Umbilical cord (tissue), 2 donors: ENCODE data around the gene KATNA1. TPM values are rescaled to one million over a fixed set of nuclear protein-coding genes. Genes with fewer than 3 reads are reported as not detected.
"Not testable (repeated sequence)": the region's sequence is repeated elsewhere in the genome, so short reads cannot be mapped to it uniquely, and the experiment has no call there.

Experiments
- DNase-seq: peaks from one replicate; pipeline ENCODE4 v3.0.0-alpha.2; 2015; ENCODE audit warnings: low spot score
- total RNA-seq: library from RNA; depleted of rRNA; stranded (reverse); fragments of >200 nt; gene quantifications from one replicate; pipeline ENCODE4 v1.2.3, GENCODE V29; 2014; ENCODE audit warnings: low replicate concordance; ENCODE audit not compliant: insufficient read depth

Gene KATNA1
- total RNA-seq, result 27.2 TPM

DNA sequence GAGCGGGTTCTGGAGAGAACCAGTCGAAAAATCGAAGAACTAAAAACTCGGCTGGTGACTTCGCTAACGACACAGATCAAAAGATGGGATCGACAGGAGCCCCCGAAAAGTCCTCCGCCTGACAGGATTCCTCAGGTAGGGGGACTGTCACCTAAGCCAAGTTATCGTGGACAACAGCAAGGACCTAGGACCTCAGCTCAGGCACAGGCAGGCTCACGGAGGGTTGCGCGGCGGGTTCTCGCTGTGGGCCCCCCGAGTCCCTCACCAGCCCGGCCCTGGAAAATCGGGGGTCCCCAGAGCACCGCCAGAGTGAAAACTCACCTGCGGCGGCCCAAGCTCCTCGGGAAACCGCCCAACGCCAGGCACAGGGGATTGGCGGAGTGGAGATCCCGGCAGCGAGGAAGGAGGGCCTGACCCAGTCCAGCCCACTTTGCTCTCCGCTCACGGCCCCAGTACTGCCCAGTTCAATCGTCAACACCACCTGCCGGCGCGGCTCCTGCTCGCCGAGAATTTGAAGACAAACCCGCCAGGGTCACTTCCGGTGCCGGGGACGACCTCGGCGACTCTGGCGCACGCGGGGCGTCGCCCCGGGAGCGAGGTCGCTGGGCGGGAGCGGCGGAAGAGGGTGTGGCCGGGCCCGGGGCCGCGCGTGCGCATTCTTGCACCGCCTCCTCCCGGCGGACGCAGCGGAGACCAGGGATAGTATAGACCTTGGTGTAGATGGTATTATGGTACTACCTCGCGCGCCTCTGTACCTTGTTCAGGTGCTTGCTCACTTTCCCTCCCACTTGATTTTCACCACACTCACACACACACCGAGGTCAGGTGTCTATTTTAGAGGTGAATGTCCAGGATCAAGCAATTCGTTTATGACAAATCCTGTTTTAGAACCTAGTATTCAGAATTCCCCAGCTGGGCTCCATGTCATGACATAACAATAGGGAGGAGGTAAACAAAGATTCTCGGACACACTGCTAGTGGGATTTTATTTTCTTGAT lies at the start of gene KATNA1:
Gene KATNA1, minus strand, starts transcription at position 567 of the 998 bp plus-strand sequence. CDS start 10,167 bp downstream, outside the sequence.
- peak; percentile 83 for DNase-seq

DNA sequence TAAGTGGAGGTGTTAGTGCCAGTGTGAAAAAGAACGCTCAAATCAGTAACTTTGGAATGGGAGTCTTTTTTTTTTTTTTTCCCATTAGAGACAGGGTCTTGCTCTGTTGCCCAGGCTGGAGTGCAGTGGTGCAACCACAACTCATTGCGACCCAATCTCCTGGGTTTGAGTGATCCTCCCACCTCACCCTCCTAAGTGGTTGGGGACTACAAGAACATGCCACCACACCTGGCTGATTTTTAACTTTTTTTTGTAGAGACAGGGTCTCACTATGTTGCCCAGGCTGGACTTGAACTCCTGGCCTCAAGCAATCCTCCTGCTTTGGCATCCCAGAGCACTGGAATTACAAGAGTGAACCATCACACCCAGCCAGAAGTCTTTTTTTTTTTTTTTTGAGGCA lies 49.7 kb upstream of the KATNA1 start:
- DNase-seq, result no peak

DNA sequence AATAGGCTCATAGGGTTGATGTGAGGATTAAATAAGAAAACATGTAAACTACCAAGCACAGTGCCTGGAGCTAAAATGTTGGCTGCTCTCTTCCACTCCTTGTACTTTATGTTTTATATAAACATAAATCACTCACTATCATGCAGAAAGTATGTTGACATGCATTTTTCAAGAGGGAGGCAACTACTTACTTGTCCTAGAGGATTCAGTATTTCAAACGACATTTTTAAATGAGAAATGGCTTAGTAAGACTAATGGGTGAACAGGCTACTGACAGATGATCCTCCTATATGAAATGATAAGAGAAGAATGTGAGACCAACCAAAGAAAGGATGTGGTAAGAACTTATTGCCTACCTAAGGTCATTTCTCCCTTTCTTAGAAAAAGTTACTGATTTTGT lies 48.4 kb upstream of the KATNA1 start:
- no peak for DNase-seq

DNA sequence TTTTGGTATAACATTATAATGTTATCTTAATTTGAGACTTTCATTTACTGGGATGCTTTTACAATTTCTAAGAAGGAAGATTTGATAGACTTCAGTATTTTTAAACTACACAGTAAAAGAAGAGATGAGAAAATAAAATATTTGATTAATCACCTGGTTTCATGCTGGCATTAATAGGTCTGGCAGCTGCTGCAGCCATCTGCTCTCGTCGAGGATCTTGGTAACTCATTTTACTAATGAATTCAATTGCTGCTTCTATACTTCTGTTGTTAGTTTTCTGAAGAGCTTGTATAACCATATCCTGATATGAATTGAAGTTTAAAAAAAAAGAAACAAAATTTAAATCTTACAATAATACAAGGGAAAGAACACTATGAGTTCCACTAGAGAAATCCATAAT lies 46.4 kb upstream of the KATNA1 start:
- DNase-seq, result no peak

DNA sequence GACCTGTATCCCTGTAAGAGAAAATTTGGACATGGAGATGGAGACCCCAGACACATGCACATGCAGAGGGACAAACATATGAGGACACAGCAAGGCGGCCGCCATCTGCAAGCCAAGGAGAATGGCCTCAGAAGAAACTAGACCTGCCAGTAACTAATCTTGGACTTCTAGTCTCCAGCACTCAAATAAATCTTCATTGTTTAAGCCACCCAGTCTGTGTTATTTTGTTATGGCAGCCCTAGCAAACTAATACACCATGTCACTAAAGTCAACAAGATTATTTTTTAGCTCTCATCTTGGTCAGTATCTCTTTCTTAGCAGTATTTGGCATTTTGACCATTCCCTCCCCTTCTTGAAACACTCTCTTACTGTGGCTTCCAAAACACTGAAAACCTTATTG lies 42.7 kb upstream of the KATNA1 start:
- DNase-seq, result no peak

DNA sequence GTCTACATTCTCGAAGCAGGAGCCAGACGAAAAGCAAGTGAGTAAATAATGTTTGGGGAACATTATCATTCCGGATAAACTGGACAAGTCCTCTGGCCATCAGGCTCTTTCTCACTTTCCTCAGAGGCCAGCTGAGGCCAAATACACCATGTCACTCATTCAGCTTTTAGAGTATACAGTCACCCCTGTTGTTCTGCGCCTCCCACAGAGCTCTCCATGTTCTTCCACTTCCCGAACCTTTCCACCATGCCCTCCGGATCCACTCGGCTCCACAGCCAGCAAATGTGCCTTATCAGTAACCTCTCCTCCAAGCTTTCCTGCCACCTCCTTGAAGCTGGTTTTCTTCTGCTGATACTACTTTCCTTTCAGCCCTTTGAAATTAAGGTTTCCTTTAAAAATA lies 37.7 kb upstream of the KATNA1 start:
- DNase-seq, result no peak

DNA sequence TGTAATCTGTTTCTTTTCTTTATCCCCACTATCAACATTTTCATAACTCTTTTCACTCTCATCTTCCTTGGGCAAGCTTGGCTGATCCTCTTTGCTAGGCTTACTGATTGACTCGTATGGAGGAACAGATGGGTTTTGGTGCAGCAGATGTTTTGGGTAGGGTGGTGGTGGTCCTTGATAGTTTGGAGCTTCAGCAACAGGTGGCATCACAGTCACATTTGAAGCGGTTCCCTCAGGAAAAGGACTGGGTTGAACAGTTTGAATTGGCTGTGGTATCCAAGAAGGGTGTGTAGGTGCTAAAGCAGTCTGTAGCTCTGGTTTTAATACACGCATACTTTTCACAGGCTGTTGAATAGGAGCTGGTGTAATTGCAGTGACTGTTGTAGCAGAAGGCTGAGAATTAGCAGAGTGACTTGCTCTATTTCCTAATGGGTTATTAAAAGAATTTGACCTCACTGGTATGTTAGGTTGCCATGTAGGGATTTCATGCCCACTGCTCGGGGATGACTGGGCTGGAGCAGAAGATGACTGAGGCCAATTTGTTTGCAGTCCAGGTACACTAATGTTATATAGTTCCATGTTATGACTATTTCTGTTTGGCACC lies 34.8 kb upstream of the KATNA1 start:
- DNase-seq, result no peak

DNA sequence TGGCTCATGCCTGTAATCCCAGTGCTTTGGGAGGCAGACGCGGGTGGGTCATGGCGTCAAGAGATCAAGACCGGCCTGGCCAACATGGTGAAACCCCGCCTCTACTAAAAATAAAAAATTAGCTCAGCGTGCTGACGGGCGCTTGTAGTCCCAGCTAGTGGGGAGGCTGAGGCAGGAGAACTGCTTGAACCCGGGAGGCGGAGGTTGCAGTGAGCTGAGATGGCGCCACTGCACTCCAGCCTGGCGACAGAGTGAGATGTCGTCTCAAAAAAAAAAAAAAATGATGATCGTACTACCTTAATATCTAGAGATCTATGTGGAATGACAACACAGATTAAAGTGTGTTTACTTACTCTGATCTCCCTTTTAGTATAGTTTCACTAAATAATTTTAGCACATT lies 33.3 kb upstream of the KATNA1 start:
- not testable (repeated sequence) for DNase-seq

DNA sequence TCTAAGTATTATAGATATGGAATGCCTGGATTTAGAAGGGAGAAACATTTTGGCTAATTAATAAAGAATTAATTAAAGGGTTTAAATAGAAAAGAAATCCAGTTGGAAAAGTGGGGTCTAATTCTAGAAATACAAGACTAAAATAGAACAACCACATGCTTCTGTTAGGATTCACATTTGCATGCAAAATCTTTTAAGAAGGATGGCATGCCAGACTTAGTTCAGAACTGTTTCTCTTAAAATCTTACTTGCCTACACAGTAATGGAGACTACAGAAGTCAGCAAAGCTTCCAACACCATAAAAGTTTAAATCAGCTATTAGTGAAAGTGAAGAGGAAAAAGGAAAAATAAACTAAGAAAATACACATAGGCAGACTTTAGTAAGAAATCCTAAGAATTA lies 32.7 kb upstream of the KATNA1 start:
- DNase-seq, result no peak

DNA sequence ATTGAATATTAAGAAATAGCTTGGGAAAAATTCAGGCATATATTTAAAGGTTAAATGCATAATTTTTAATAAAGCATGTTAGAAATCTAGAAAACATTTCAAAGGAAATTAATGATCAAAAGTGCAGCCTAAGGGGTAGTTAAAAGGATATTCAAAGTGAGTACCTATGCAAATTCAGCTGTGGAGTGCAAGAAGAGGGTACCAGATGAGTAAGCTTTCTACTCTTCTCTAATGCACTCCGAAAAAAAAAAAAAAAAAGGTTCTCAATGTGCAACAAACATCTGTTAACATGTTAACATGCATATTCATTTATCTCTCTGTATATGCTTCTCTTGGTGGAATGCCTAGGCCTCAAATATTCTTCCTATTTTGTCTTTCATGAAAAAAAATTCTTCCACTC lies 32.0 kb upstream of the KATNA1 start:
- no peak for DNase-seq

GRCh38 chr6:149672265-149672664 lies 23.8 kb upstream of the KATNA1 start:
- DNase-seq, result not testable (repeated sequence)

- no peak for DNase-seq
Observed at GRCh38 chr6:149660028-149660427, 11.5 kb upstream of the KATNA1 start.

DNA sequence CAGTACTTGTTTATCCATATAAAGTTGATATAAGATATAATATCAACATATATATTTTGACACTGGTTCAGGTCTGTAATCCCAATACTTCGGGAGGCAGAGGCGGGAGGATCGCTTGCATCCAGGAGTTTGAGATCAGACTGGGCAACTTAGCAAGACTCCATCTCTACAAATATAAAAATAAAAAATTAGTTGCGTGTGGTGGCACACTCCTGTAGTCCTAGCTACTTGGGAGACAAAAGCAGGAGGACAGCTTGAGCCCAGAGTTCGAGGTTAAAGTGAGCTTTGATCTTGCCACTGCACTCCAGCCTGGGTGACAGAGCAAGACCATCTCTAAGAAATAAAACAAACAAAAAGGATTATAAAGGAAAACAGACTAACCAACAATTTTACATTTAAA lies 8.9 kb upstream of the KATNA1 start:
- no peak for DNase-seq

- no peak for DNase-seq
Observed at GRCh38 chr6:149651056-149651455, 2.5 kb upstream of the KATNA1 start.

DNA sequence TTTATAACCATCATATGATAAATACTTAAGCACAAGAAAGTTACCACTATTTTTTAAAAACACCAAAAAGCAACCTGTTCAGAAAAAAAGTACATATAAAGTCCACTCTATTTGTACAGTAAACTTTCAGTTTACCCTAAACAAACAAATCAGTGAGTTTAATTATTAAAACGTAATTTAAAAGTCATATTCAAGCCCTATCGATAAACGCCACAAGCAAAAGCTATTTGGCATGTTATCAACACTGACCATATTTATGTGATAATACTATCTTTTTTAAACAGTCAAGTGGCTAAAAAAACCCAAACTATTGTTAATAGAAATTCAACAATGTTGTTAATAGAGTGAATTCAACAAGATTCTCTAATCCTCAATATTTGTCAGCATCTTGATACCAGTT lies 1.9 kb downstream of the KATNA1 start:
- DNase-seq, result no peak

DNA sequence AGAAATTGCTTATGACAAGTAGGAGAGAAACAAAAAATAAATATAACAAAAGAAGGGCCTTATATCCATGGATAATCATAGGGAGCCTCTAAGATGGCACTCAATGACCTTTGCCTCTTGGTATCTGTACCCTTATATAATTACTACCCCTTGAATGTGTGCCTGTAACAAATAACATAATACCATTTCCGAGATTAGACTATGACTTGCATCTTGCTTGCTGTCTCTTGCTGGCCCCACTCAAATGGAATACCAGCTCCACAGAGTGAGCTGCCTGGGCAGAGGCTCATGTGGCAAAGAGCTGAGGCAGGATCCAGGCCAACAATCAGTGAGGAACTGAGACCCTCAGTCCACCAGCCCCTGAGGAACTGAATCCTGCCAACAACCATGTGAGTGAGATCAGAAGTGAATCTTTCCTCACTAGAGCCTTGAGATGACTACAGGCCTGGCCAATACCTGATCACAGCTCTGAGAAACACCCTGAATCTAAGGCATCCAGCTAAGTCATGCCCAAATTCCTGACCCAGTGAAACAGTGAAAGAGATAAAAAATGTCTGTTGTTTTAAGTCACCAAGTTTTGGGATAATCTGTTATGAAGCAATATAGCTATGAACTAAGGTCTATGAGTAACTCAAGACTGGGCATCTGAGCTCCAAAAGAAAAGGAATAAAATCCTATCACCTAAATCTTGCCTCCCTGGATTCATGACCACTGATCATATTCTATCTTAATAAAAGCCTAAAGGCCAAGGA lies 5.5 kb downstream of the KATNA1 start:
- DNase-seq, result no peak

DNA sequence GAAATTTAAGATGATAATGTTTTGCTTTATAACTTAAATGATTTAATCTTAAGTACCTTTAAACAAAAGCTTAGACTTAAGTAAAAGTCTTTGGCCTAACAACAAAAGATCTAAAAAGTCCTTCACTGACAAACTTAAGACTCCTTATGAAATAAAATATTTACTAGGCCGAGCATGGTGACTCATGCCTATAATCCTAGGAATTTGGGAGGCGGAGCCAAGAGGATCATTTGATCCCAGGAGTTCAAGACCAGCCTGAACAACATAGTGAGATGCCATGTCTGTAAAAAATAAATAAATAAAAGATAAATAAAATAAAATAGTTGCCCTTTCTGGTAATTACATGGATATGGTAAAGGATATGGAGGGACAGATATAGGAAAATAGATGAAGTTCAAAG lies 12.4 kb downstream of the KATNA1 start:
- DNase-seq, result peak; percentile 11

DNA sequence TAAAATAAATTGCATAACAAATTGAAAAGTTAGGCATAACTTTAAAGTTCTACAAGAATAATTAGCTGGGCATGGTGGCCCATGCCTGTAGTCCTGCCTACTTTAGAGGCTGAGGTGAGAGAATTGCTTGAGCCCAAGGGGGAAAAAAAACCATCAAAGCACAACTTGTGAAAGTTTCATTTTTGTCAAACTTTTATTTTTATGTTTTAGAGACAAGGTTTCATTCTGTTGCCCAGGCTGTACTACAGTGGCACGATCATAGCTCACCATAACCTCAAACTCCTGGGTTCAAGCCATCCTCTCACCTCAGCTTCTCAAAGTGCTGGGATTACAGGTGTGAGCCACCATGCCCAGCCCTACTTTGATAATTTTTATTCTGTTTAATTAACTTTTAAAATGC lies 14.2 kb downstream of the KATNA1 start:
- no peak for DNase-seq

DNA sequence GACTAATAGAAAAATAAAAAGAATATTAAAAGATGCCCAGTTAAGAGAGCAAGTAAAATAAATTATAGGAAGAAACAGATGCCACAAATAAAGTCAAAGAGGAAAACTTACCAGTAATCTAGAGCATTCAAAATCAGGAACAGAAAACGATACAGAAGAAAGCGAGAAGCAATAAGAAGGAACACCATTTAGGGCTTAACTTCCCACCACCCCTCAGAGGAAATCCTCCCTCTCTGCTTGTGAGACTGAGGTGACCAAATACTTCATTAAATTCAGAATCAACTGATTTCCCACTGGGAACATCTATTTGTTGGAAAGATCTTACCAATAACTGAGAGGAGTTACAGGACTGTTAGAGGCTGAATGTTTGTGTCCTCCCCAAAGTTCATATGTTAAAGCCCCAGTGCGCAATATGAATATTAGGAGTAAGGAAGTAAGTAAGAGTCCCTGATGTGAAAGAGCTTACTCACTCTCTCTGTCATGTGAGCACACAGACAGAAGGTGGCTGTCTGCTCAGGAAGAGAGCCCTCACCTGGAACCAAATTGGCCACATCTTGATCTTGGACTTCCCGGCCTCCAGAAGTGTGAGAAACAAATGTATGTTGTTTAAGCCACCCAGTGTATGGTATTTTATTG lies 19.5 kb downstream of the KATNA1 start:
- DNase-seq, result no peak

GRCh38 chr6:149627672-149628071 lies 20.8 kb downstream of the KATNA1 start:
- no peak for DNase-seq

DNA sequence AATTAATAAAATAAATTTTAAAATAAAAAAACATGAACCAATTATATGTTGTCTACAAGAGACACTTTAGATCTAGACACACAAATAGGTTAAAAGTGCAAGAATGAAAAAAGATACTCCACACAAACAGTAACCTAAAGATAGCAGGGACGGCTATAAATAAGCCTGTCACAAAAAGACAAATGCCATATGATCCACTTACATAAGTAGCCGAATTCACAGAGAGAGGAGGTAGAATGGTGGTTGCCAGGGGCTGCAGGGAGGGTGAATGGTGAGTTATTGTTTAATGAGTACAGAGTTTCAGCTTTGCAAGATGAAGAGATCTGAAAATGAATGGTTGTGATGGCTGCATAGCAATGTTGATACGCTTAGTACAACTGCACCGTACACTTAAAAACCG lies 32.7 kb downstream of the KATNA1 start:
- DNase-seq, result no peak

GRCh38 chr6:149614337-149614736 lies 34.2 kb downstream of the KATNA1 start:
- DNase-seq, result no peak
